ENCODE data around the gene PEX5.
"Not testable (repeated sequence)": the region's sequence is repeated elsewhere in the genome, so short reads cannot be mapped to it uniquely, and the experiment has no call there.

PEX5 gene

DNA sequence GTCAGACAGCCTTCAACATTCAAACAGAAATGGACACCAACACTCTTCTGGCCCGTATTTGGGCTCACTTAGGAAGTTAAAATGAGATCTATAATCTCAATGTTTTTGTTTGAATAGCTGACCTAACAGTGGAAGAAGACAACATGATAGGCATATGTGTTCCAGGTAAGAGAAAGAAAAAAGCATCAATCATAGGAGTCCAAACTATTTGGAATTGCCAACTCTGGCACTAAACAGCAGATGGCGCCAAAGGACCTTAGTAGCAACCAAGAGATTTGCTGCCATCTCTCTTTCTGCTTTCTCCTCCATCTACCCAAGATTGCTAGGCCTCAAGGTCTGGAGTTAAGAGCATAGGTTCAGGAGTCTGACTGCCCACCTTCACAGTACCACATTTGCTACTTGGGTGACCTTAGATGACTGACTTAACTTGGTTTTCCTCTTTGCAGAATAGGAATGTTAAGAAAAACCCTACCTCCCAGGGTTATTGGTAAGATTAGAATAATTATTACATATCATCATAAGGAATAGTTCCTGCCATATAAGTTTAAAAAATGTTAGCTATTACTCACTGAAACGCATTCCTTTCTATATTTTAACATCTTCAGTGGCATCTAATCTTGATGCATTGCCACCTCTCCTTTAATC, 30.2 kb downstream of the PEX5 start:
- peak; percentile 92 for FAIRE-seq

DNA sequence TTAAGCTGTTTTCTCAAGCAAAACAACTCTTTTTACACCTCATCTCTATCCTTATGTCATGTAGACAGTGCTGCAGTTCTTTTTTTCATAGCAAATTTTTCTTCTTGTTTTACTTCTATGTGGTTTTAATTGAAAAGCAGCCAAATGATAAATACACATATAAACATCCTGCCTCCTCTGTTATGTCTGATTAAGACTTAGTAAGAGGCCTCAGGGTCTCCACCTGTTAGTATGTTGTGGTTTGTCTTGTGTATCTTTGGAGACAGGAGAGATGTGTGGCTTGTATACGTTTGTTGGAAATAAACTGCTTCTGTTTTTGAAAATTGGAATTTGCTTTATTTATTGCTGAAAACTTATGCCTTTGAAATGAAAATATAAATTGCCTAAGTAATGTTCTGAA, 32.0 kb downstream of the PEX5 start:
- FAIRE-seq: no peak

DNA sequence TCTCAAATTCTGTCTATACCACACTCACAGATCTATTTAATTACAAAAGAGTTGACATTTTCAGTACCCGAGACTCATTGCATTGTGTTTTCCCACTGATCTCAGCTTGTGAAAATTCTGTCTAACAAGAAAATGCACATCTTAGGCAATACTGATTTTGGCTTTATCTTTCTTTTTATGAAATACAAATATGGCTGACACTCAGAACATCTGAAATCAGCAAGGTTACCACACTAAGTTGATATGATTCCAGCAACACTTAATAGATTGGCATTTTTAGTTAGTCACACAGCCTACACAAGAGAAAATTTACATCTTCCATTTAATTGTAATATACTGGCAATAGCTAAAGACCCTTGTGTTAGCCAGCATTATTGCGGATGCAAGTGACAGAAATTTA, 40.3 kb downstream of the PEX5 start:
- no peak for FAIRE-seq

DNA sequence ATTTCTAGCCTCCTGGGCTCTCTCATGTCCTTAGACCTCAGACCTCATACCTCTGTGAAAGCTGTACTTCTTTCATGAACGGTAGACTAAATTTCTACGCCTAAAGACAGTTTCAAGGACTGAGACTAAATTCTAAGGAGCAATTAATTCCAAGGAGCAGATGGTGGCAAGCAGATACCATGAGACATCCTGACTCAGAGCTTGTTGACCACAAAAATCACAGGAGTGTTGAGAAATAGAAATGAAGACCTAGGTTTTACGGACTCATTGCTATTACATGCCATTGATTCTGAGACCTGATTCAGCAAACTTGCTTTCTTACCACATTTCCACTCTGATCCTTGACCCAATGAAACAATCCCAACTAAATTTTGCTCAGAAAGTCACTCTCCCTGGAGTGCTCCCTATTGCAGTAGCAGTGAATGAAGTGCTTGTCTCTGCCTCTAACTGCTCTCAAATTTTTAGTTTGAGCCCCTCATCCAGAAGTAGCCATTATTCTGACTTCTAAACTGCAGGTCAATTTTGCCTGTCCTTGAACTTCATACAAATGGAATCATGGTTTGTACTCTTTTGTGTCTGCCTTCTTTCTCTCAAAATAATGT, 52.0 kb downstream of the PEX5 start:
- no peak for FAIRE-seq

DNA sequence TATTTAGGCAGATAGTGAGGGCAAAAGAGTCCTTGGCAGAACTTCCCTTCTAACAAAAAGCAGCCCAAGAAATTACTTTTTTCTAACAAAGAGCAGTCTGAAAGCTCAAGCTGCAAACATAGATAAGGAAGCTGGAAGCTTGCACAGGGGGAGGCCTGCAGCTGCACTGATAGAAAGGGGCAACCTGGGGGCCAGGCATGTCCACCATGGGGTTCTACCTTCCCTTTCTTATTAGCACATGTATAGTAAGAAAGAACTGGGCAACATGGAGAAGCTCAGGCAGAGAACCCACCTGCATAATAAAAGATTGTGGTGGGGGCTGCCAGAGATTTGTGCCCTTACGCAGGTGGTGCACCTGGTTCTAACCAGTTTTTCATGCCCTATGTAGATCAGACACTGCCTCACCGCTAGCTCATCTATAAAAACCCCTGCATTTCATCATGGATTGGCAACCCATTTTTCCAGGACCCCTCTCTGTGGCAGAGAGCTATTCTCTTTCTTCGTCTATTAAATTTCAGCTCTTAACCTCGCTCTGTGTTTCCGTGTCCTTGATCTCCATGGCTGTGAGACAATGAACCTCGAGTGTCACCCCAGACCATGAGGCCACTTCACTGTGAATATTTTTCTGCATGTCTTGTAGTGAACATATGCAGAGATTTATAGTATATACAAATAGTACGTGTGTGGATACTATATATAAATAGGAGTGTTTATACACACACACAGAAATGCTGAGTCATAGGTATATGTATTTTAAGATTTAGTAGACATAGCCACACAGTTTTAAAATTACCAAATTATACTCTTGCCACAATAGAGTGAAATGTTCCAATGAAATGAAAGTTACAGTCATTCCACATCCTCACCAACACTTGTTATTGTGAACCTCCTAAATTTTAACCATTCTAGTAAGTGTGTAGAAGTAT, 53.0 kb downstream of the PEX5 start:
- FAIRE-seq: no peak

DNA sequence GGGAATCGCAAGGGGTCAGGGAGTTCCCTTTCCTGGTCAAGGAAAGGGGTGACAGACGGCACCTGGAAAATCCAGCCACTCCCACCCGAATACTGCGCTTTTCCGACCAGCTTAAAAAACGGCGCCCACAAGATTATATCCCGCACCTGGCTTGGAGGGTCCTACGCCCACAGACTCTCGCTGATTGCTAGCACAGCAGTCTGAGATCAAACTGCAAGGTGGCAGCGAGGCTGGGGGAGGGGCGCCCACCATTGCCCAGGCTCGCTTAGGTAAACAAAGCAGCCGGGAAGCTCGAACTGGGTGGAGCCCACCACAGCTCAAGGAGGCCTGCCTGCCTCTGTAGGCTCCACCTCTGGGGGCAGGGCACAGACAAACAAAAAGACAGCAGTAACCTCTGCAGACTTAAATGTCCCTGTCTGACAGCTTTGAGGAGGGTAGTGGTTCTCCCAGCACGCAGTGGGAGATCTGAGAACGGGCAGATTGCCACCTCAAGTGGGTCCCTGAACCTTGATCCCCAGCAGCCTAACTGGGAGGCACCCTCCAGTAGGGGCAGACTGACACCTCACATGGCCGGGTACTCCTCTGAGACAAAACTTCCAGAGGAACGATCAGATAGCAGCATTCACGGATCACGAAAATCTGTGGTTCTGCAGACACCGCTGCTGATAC, 62.0 kb downstream of the PEX5 start:
- FAIRE-seq: not testable (repeated sequence)

DNA sequence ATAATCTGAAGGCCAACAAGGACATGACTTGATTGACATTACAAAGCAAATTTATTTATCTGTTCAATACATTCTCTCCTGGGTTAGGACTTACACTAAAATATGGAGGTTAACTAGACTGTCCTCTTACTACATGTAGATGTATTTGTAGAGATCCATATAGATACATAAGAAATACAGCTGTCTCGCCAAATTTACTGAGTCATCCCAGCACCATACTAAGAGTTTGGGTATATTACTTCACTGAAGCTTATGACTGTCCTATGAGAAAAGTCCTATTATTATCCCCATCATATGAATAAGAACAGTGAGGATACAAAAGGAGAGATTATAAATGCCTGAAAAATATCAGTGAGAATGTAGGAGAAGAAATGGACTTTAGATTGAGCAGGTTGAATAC, 69.6 kb downstream of the PEX5 start:
- FAIRE-seq: no peak
